Osteoblast (primary cell): Measurements from ENCODE around the gene PARD3B. TPM values are rescaled to one million over a fixed set of nuclear protein-coding genes. Genes with fewer than 3 reads are reported as not detected.

Experiments
- DNase-seq: peaks from one replicate; pipeline ENCODE4 v3.0.0; 2011; ENCODE audit warnings: low spot score, mixed read lengths; ENCODE audit not compliant: insufficient read length; ENCODE audit errors: missing footprints
- H2AFZ ChIP-seq: 2 replicates; pipeline ENCODE4 v1.6.0; 2011; ENCODE audit warnings: mild to moderate bottlenecking, low read length
- H3K27ac ChIP-seq: 2 replicates; pipeline ENCODE4 v1.5.1; 2011; ENCODE audit warnings: mild to moderate bottlenecking, low read depth, low read length, moderate library complexity
- H3K27me3 ChIP-seq: 2 replicates; pipeline ENCODE4 v1.6.0; 2012; ENCODE audit warnings: mild to moderate bottlenecking, control low read depth, inconsistent platforms, low read length, moderate library complexity; ENCODE audit not compliant: insufficient read depth
- H3K36me3 ChIP-seq: 2 replicates; pipeline ENCODE4 v1.5.1; 2011; ENCODE audit warnings: mild to moderate bottlenecking, low read length, control low read depth, moderate library complexity; ENCODE audit not compliant: insufficient read depth
- H3K4me1 ChIP-seq: 2 replicates; pipeline ENCODE4 v1.5.1; 2011; ENCODE audit warnings: mild to moderate bottlenecking, low read length, control low read depth, moderate library complexity; ENCODE audit not compliant: insufficient read depth
- H3K4me2 ChIP-seq: 2 replicates; pipeline ENCODE4 v1.6.0; 2011; ENCODE audit warnings: mild to moderate bottlenecking, low read length; ENCODE audit not compliant: insufficient read depth
- H3K4me3 ChIP-seq: fragments of 200-600 bp; sonication (generic); 3 replicates; pipeline ENCODE4 v1.5.1; 2012; ENCODE audit warnings: mild to moderate bottlenecking, low read length, inconsistent platforms; ENCODE audit not compliant: insufficient read depth
- H3K79me2 ChIP-seq: 2 replicates; pipeline ENCODE4 v1.6.0; 2012; ENCODE audit warnings: mild to moderate bottlenecking, low read length, control low read depth, inconsistent platforms; ENCODE audit not compliant: insufficient read depth
- H3K9me3 ChIP-seq: 2 replicates; pipeline ENCODE4 v1.5.1; 2011; ENCODE audit warnings: low read depth, low read length, control low read depth
- H4K20me1 ChIP-seq: 2 replicates; pipeline ENCODE4 v1.6.0; 2012; ENCODE audit warnings: mild to moderate bottlenecking, low read length, control low read depth; ENCODE audit not compliant: insufficient read depth
- total RNA-seq: library from RNA; depleted of rRNA; stranded (reverse); fragments of >200 nt; gene quantifications from 2 replicates; pipeline ENCODE4 v1.2.3, GENCODE V29; 2012
- TF ChIP-seq, protein P1 (sequence below): IDR thresholded peaks from 2 replicates; pipeline ENCODE4 v1.5.1; 2011; ENCODE audit warnings: mild to moderate bottlenecking, low read depth, low read length, moderate library complexity; ENCODE audit errors: extremely low read depth

Gene PARD3B
- total RNA-seq, 1 donor, result 22.4 TPM

GRCh38 chr2:205658068-205658467 is 1112.8 kb downstream of the PARD3B start:
- Histone ChIP-seq H3K27ac (no peak overlapping the region), H3K9me3 (no peaks in the 10 kb centered on the region), H3K27me3 (no peaks in the 10 kb centered on the region), H3K4me1 (peaks cover 44% of the 10 kb centered on the region), H3K36me3 (no peaks in the 10 kb centered on the region), H3K79me2 (no peaks in the 10 kb centered on the region), H2AFZ (no peak overlapping the region), H3K4me3 (no peak overlapping the region), H4K20me1 (no peaks in the 10 kb centered on the region), H3K4me2 (no peak overlapping the region)
- DNase-seq, result no peak
- TF ChIP-seq, protein P1, sequence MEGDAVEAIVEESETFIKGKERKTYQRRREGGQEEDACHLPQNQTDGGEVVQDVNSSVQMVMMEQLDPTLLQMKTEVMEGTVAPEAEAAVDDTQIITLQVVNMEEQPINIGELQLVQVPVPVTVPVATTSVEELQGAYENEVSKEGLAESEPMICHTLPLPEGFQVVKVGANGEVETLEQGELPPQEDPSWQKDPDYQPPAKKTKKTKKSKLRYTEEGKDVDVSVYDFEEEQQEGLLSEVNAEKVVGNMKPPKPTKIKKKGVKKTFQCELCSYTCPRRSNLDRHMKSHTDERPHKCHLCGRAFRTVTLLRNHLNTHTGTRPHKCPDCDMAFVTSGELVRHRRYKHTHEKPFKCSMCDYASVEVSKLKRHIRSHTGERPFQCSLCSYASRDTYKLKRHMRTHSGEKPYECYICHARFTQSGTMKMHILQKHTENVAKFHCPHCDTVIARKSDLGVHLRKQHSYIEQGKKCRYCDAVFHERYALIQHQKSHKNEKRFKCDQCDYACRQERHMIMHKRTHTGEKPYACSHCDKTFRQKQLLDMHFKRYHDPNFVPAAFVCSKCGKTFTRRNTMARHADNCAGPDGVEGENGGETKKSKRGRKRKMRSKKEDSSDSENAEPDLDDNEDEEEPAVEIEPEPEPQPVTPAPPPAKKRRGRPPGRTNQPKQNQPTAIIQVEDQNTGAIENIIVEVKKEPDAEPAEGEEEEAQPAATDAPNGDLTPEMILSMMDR, result no peak

GRCh38 chr2:205658572-205658971 is 1113.3 kb downstream of the PARD3B start:
- Histone ChIP-seq H3K4me1 (peaks cover 44% of the 10 kb centered on the region), H3K9me3 (no peaks in the 10 kb centered on the region), H3K27ac (no peak overlapping the region), H4K20me1 (no peaks in the 10 kb centered on the region), H3K27me3 (no peaks in the 10 kb centered on the region), H3K79me2 (no peaks in the 10 kb centered on the region), H3K4me2 (no peak overlapping the region), H2AFZ (no peak overlapping the region), H3K36me3 (no peaks in the 10 kb centered on the region), H3K4me3 (no peak overlapping the region)
- TF ChIP-seq, protein P1, result no peak
- DNase-seq, result no peak

- peak overlapping the region; percentile 85 for H3K4me2 ChIP-seq
Observed at GRCh38 chr2:205659922-205660321, 1114.6 kb downstream of the PARD3B start.

GRCh38 chr2:205660521-205661124 is 1115.3 kb downstream of the PARD3B start:
- Histone ChIP-seq H3K9me3 (no peaks in the 10 kb centered on the region), H3K36me3 (no peaks in the 10 kb centered on the region), H4K20me1 (no peaks in the 10 kb centered on the region), H3K4me1 (peaks cover 38% of the 10 kb centered on the region), H2AFZ (peak overlapping the region; percentile 62), H3K27me3 (no peaks in the 10 kb centered on the region), H3K27ac (peak overlapping the region; percentile 85), H3K79me2 (no peaks in the 10 kb centered on the region), H3K4me3 (peak overlapping the region; percentile 54), H3K4me2 (peak overlapping the region; percentile 85)
- TF ChIP-seq, protein P1, result no peak
- peak; percentile 83 for DNase-seq

More at GRCh38 chr2:205659922-205660321, 1114.6 kb downstream of the PARD3B start:
- no peaks in the 10 kb centered on the region for H3K27me3 ChIP-seq
- peak overlapping the region; percentile 85 for H3K27ac ChIP-seq
- no peak overlapping the region for H2AFZ ChIP-seq
- H3K79me2 ChIP-seq, result no peaks in the 10 kb centered on the region
- no peak for DNase-seq
- H3K36me3 ChIP-seq, result no peaks in the 10 kb centered on the region
- no peaks in the 10 kb centered on the region for H4K20me1 ChIP-seq
- TF ChIP-seq, protein P1, result no peak
- H3K4me1 ChIP-seq, result peaks cover 43% of the 10 kb centered on the region
- no peak overlapping the region for H3K4me3 ChIP-seq
- no peaks in the 10 kb centered on the region for H3K9me3 ChIP-seq
